Measurements from ENCODE around the gene VAMP5. TPM values are rescaled to one million over a fixed set of nuclear protein-coding genes. Genes with fewer than 3 reads are reported as not detected.

The VAMP5 gene
- total RNA-seq, 1 experiment from 2014 or later = 1.9 TPM

DNA sequence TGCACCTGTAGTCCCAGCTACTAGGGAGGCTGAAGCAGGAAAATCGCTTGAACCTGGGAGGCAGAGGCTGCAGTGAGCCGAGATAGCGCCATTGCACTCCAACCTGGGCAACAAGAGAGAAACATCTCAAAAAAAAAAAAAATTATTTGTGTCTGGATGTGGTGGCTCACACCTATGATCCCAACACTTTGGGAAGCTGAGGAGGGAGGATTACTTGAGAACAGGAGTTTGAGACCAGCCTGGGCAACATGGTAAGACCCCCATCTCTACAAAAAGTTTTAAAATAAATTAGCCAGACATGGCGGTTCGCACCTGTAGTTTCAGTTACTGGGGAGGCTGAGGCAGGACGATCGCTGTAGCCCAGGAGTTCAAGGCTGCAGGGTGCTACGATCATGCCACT, 8.5 kb upstream of the VAMP5 start:
- CTCF ChIA-PET = no interaction called here
- POLR2A ChIA-PET = no interaction called here
- H3K9ac ChIP-seq (ENCODE audit: low read length) = no peak overlapping the region
- H3K4me2 ChIP-seq (ENCODE audit: low read length) = no peak overlapping the region
- no peak for TF ChIP-seq RAD21 (IDR thresholded peaks at IDR 0.05; ENCODE audit: low read depth)
- no peak for TF ChIP-seq POLR2AphosphoS5 (IDR thresholded peaks at IDR 0.05; ENCODE audit: low read depth, low read length)
- no peak for TF ChIP-seq ZNF274 (IDR thresholded peaks at IDR 0.05; ENCODE audit: low read depth, low read length)
- no peak for TF ChIP-seq TCF7L2 (IDR thresholded peaks at IDR 0.05; ENCODE audit: borderline replicate concordance, extremely low read depth, insufficient read depth, insufficient read length)
- no peak for TF ChIP-seq CBX3 (IDR thresholded peaks at IDR 0.05; ENCODE audit: low read depth)
- no peak for TF ChIP-seq YY1 (IDR thresholded peaks at IDR 0.05; ENCODE audit: extremely low read depth, insufficient replicate concordance, low read depth, low read length)
- TF ChIP-seq, protein P1, sequence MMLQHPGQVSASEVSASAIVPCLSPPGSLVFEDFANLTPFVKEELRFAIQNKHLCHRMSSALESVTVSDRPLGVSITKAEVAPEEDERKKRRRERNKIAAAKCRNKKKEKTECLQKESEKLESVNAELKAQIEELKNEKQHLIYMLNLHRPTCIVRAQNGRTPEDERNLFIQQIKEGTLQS (IDR thresholded peaks at IDR 0.05) = no peak
- TF ChIP-seq, protein P2, sequence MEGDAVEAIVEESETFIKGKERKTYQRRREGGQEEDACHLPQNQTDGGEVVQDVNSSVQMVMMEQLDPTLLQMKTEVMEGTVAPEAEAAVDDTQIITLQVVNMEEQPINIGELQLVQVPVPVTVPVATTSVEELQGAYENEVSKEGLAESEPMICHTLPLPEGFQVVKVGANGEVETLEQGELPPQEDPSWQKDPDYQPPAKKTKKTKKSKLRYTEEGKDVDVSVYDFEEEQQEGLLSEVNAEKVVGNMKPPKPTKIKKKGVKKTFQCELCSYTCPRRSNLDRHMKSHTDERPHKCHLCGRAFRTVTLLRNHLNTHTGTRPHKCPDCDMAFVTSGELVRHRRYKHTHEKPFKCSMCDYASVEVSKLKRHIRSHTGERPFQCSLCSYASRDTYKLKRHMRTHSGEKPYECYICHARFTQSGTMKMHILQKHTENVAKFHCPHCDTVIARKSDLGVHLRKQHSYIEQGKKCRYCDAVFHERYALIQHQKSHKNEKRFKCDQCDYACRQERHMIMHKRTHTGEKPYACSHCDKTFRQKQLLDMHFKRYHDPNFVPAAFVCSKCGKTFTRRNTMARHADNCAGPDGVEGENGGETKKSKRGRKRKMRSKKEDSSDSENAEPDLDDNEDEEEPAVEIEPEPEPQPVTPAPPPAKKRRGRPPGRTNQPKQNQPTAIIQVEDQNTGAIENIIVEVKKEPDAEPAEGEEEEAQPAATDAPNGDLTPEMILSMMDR (IDR thresholded peaks at IDR 0.05 in 2 of 3, conservative IDR thresholded peaks at IDR 0.05 in 1 of 3; ENCODE audit: borderline replicate concordance in 1 of 3, insufficient read depth in 1 of 3, low read depth in 2 of 3, low read length in 2 of 3) = no peak
- TF ChIP-seq, protein P3, sequence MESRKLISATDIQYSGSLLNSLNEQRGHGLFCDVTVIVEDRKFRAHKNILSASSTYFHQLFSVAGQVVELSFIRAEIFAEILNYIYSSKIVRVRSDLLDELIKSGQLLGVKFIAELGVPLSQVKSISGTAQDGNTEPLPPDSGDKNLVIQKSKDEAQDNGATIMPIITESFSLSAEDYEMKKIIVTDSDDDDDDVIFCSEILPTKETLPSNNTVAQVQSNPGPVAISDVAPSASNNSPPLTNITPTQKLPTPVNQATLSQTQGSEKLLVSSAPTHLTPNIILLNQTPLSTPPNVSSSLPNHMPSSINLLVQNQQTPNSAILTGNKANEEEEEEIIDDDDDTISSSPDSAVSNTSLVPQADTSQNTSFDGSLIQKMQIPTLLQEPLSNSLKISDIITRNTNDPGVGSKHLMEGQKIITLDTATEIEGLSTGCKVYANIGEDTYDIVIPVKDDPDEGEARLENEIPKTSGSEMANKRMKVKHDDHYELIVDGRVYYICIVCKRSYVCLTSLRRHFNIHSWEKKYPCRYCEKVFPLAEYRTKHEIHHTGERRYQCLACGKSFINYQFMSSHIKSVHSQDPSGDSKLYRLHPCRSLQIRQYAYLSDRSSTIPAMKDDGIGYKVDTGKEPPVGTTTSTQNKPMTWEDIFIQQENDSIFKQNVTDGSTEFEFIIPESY (IDR thresholded peaks at IDR 0.05; ENCODE audit: extremely low read depth, insufficient replicate concordance, low read length) = no peak
- TF ChIP-seq SIN3A (IDR thresholded peaks at IDR 0.05; ENCODE audit: low read depth) = no peak
- no peak for TF ChIP-seq SP1 (IDR thresholded peaks at IDR 0.05; ENCODE audit: low read depth)
- TF ChIP-seq FOSL1 (IDR thresholded peaks at IDR 0.05; ENCODE audit: low read depth) = no peak
- no peak for TF ChIP-seq JUND (IDR thresholded peaks at IDR 0.05)
- no peak for TF ChIP-seq ELF1 (IDR thresholded peaks at IDR 0.05; ENCODE audit: borderline replicate concordance, low read depth)
- TF ChIP-seq ZFX (IDR thresholded peaks at IDR 0.05) = no peak
- no peak for TF ChIP-seq SRF (IDR thresholded peaks at IDR 0.05; ENCODE audit: low read depth)
- no peak for TF ChIP-seq EGR1 (IDR thresholded peaks at IDR 0.05; ENCODE audit: low read depth)
- no TSS peak for BruUV-seq (replicated peaks)
- no peaks in the 10 kb centered on the region for H3K79me2 ChIP-seq (ENCODE audit: insufficient read depth, low read length)
- RAD21 ChIA-PET (ENCODE audit: low non-redundant PET in 1 of 2, low total read pairs in 2 of 2, uncharacterized antibody in 2 of 2, unreplicated experiment in 2 of 2) = no interaction called here
- DNase-seq (ENCODE audit: low read depth, low spot score) = no peak
- no peaks in the 10 kb centered on the region for H3K36me3 ChIP-seq (ENCODE audit: control insufficient read depth in 1 of 2, insufficient read depth in 2 of 2, low read length in 2 of 2)
- no peak overlapping the region for H2AFZ ChIP-seq (ENCODE audit: low read depth, low read length, poor library complexity, severe bottlenecking)
- H3K9me2 ChIP-seq (ENCODE audit: insufficient read depth) = no peaks in the 10 kb centered on the region
- intact Hi-C loops (cut with micrococcal nuclease) = no loop called here
- H3K27ac ChIP-seq (ENCODE audit: low read depth, low read length) = no peak overlapping the region
- H3K4me3 ChIP-seq (replicated peaks in 1 of 2; ENCODE audit: low read depth in 1 of 2, low read length in 2 of 2) = no peak overlapping the region
- no peaks in the 10 kb centered on the region for H3K9me3 ChIP-seq (ENCODE audit: control insufficient read depth in 1 of 2, insufficient read depth in 1 of 2, low read depth in 1 of 2, low read length in 2 of 2)
- no peak for ATAC-seq
- H4K20me1 ChIP-seq (ENCODE audit: insufficient read depth) = no peaks in the 10 kb centered on the region
- H3K4me1 ChIP-seq (ENCODE audit: control insufficient read depth in 1 of 2, insufficient read depth in 2 of 2, low read length in 2 of 2) = peaks cover 18 to 26% of the 10 kb centered on the region in 2 experiments
- no peaks in the 10 kb centered on the region for H3K27me3 ChIP-seq (ENCODE audit: insufficient read depth, low read length)

Data from HCT116 (cell line).